HG03565 (cell line): ENCODE data around the gene ZNF512.
"Not testable (repeated sequence)": the region's sequence is repeated elsewhere in the genome, so short reads cannot be mapped to it uniquely, and the experiment has no call there.

Source experiments
- ATAC-seq: cut with Tn5 transposase; IDR thresholded peaks from one replicate; pipeline ENCODE4 v1.9.1; 2021; ENCODE audit warnings: mild to moderate bottlenecking, moderate library complexity; ENCODE audit not compliant: unreplicated experiment

ZNF512 gene

GRCh38 chr2:27630257-27630656, 47.4 kb downstream of the ZNF512 start:
- ATAC-seq: not testable (repeated sequence)

DNA sequence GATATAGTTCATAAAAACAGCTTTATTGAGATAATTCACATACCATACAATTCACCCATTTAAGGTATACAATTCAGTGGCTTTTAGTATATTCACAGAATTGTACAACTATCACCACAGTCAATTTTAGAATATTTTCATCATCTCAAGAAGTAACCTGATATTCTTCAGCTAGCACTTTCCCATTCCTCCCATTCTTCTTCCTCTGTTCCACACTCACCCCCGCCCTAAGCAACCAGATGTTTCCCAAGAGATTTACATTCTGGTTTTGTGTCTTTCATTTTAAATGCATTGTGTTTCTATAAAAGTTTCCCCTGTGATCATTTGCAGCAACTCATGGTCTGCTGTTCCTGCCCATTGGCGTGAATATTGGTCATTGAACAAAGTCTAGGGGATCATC, 51.4 kb downstream of the ZNF512 start:
- no peak for ATAC-seq

GRCh38 chr2:27636766-27637165, 53.9 kb downstream of the ZNF512 start:
- ATAC-seq: no peak

DNA sequence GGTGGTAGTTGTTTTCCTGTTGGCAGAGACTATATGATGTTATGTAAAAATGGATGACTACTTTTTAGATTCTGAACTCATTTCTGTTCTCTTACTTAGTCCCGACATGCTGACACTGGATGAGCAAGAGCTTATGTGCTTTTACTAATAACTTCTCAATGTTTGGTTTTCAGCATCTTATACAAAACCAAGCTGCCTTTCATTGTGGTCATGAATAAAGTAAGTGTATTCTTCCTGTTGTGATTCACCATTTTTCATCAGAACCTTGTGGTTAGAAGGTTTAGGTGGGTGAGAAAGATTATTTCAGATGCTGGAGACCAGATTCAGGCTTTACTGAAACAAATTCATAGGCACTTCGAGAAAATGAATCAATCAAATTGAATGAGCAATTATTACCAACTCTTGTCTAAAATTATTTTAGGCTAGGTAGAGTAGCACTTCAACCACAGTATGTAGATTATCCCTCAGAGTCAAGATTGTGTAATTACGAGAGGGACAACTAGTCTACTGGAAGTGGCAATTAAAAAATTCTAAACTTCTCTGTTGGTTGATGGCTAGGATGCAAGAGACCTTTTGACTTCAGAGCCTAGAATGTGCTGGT, 55.3 kb downstream of the ZNF512 start:
- no peak for ATAC-seq

DNA sequence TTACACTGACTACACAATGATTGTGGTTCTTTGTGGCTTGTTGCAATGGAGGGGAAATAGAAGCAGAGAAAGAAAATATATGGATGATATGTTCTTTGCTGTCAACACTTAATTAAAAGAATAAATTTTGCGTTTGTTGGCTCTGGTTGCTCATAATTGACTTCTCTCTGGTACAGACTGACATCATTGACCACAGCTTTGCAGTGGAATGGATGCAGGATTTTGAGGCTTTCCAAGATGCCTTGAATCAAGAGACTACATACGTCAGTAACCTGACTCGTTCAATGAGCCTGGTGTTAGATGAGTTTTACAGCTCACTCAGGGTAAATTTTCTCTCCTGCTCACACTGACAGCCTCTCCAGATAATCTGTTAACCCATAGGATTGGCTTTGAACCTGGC, 55.9 kb downstream of the ZNF512 start:
- no peak for ATAC-seq

- ATAC-seq: no peak
These were observed 57.9 kb downstream of the ZNF512 start for GRCh38 chr2:27640722-27641245.

DNA sequence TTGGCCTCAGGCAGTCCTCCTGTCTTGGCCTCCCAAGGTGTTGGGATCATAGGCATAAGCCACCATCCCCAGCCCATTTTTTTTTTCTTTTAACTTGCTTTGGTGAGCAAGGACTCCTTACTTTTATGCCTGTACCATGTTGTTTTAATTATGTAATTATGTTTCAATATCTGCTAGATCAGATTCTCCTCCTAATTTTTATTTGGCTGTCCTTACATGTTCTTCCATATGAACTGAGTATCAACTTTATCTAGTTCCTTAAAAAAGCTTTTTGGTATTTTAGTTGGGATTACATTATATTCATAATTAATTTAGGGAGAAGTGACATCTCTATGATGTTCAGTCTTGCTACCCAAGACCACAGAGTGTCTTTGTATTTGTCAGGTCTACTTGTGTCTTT, 62.4 kb downstream of the ZNF512 start:
- ATAC-seq: no peak

GRCh38 chr2:27647289-27647688, 64.4 kb downstream of the ZNF512 start:
- ATAC-seq: no peak

GRCh38 chr2:27647737-27648136, 64.9 kb downstream of the ZNF512 start:
- no peak for ATAC-seq

GRCh38 chr2:27651056-27651455, 68.2 kb downstream of the ZNF512 start:
- ATAC-seq: no peak

- ATAC-seq: no peak
These were observed 69.5 kb downstream of the ZNF512 start for GRCh38 chr2:27652341-27652740.

GRCh38 chr2:27652790-27653189, 69.9 kb downstream of the ZNF512 start:
- ATAC-seq: no peak

DNA sequence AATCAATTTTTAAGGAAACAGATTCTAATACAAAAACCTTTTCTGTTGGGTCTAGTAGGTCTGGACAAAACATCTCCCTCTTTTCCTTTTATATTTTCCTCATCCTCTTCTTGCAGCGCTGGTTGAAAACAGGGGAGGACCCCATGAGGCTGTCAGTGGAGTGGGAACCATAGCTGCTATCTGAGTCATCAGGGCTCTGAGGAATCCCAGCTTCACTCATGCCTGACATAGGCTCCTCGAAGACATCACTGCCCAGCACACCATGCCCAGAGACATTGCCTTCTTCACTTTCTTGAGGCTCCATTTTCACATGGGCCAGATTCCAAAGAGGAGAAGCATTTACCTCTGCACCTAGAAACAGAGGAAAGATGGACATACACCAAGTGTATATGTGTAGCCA, 70.6 kb downstream of the ZNF512 start:
- no peak for ATAC-seq

DNA sequence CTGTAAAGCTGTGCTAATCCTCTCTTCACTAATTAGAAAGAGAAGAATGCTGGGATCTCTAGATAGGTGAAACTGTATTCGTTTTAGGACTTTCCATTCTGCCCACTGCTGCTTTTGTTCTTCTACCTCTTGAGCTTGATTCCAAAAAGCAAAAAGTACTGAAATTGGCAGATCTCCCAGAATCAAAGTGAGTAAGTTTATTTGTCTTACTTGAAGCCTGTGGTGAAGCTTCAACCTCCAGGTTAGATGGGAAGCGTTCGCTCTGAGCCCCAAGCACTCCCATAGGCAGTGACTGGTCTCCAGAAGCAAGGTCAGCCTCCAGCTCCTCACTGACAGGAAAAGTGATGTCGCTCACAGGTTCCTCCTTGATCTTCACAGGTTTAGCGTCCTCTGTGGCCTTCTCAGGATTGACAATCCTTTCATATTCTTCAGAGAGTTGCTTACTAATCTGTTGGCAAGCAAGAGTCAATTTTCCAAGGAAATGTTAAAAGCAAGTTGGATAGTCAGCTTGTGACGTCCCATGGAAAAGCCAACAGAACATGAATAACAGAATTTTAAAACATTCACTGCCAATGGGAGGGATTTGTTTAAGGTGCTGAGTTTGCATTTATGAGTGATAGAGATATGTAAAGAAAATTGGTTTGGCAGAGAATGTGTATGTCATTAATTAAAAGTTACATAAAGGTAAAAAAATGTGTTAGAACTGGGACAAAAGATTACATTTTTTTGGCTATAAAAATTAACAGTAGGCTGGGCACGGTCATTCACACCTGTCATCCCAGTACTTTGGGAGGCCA, 72.5 kb downstream of the ZNF512 start:
- ATAC-seq: no peak

- no peak for ATAC-seq
These were observed 78.5 kb downstream of the ZNF512 start for GRCh38 chr2:27661371-27661770.

- peak; percentile 42 for ATAC-seq
These were observed 80.7 kb downstream of the ZNF512 start, which contains the start of the genes SLC4A1AP and SUPT7L for GRCh38 chr2:27663285-27664153. SLC4A1AP (plus strand) TSS chr2:27663889; CDS start chr2:27663915, 26 bp downstream. SUPT7L (minus strand) TSS chr2:27663614; CDS start chr2:27662192, 1,422 bp downstream.

- ATAC-seq: peak; percentile 13
These were observed 81.3 kb downstream of the ZNF512 start for GRCh38 chr2:27664154-27664574.

DNA sequence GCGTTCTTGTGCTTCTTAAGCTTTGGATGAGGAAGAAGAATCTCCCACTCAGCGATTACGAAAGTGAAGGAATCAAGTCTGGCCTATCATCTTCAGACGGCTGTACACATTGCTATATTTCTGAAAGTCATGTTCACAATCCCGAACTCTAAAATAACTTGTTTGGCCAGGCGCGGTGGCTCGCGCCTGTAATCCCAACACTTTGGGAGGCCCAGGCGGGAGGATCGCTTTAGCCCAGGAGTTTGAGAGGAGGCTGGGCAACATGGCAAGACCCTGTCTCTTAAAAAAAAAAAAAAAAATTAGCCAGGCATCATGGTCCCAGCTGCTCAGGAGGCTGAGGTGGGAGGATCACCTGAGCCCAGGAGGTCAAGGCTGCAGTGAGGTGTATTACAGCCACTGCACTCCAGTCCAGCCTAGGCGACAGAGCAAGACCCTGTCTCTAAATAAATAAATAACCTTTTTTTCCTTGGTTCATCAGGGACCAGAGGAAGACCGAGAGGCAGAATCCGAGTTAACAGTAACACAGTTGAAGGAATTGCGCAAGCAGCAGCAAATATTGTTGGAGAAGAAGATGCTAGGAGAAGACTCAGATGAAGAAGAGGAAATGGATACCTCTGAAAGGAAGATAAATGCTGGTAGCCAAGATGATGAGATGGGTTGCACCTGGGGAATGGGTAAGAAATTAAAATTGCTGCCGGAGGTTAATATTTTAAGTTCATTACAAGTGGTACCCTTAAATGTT, 82.0 kb downstream of the ZNF512 start:
- no peak for ATAC-seq

GRCh38 chr2:27667446-27667845, 84.6 kb downstream of the ZNF512 start:
- ATAC-seq: no peak

DNA sequence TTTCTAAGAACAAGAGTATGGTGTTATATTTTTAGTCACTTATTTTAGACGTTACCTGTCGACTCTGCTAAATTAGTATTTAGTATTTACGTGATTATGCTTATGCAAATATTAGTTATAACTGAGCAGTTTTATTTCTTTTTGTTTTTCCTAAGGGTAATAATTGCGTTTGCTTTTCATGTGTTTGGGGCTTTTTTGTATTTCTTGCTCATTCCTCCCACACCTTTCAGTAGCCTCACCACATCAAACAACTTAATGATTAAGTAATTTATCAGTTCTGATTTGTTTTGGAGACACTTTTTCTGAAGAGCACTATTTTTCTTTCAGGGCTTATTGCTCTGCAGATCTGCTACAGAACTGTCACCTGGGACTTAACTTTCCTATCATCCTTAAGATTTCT, 88.4 kb downstream of the ZNF512 start:
- ATAC-seq: no peak
